Liver (tissue), 9 donors: ENCODE results near the gene GHRL. TPM values are rescaled to one million over a fixed set of nuclear protein-coding genes. Genes with fewer than 3 reads are reported as not detected.
"Not testable (repeated sequence)": the region's sequence is repeated elsewhere in the genome, so short reads cannot be mapped to it uniquely, and the experiment has no call there.

Source experiments
- DNase-seq: peaks from one replicate; pipeline ENCODE4 v3.0.0-alpha.2; 2017; ENCODE audit warnings: low spot score
- H3K27ac ChIP-seq, 2 donors: one replicate each; pipeline ENCODE4 v1.7.0; 2013; ENCODE audit warnings: inconsistent platforms in 2 of 2, low read length in 2 of 2, control low read depth in 1 of 2, low read depth in 1 of 2, mild to moderate bottlenecking in 1 of 2
- H3K27me3 ChIP-seq, 4 donors: one replicate each; pipeline versions ENCODE4 v1.6.1 to v1.7.0; 2013; ENCODE audit warnings: low read length in 3 of 4, inconsistent platforms in 1 of 4, mild to moderate bottlenecking in 1 of 4, moderate library complexity in 1 of 4; ENCODE audit not compliant: control insufficient read depth in 4 of 4, insufficient read depth in 4 of 4
- H3K36me3 ChIP-seq, 4 donors: one replicate each; pipeline versions ENCODE4 v1.6.1 to v1.7.0; 2013; ENCODE audit warnings: low read length in 3 of 4, mild to moderate bottlenecking in 3 of 4, low read depth in 1 of 4, moderate library complexity in 1 of 4; ENCODE audit not compliant: control insufficient read depth in 4 of 4, insufficient read depth in 3 of 4
- H3K4me1 ChIP-seq, 4 donors: one replicate each; pipeline versions ENCODE4 v1.6.1 to v1.7.0; 2013; ENCODE audit warnings: low read length in 3 of 4, mild to moderate bottlenecking in 3 of 4, moderate library complexity in 1 of 4; ENCODE audit not compliant: control insufficient read depth in 4 of 4, insufficient read depth in 4 of 4
- H3K4me3 ChIP-seq, 3 donors: one replicate each; pipeline versions ENCODE4 v1.6.1 to v1.7.0; 2013; ENCODE audit warnings: low read length in 3 of 3, control low read depth in 1 of 3, low read depth in 1 of 3, mild to moderate bottlenecking in 1 of 3
- H3K9ac ChIP-seq, 2 donors: one replicate each; pipeline ENCODE4 v1.7.0; 2013; ENCODE audit warnings: low read length in 2 of 2, mild to moderate bottlenecking in 2 of 2, moderate library complexity in 2 of 2, control low read depth in 1 of 2, low read depth in 1 of 2
- H3K9me3 ChIP-seq, 4 donors: one replicate each; pipeline versions ENCODE4 v1.6.1 to v1.7.0; 2013; ENCODE audit warnings: low read length in 3 of 4; ENCODE audit not compliant: control insufficient read depth in 4 of 4
- ATF3 ChIP-seq: IDR thresholded peaks from 2 replicates; pipeline ENCODE4 v1.6.1; 2016; ENCODE audit warnings: antibody characterized with exemption
- CTCF ChIP-seq: fragments of 150-350 bp; IDR thresholded peaks from 2 replicates; pipeline ENCODE4 v1.5.1; 2017; ENCODE audit warnings: improper control_type of control experiment, low read depth, low read length; ENCODE audit not compliant: missing input control
- EGR1 ChIP-seq, 2 donors: IDR thresholded peaks; 2 replicates each; pipeline ENCODE4 v1.6.1; 2016 to 2018; ENCODE audit warnings: antibody characterized with exemption in 2 of 2, low read depth in 2 of 2
- GABPA ChIP-seq, 2 donors: IDR thresholded peaks in 1 of 2; conservative IDR thresholded peaks in 1 of 2; 2 replicates each; pipeline ENCODE4 v1.6.1; 2016; ENCODE audit warnings: antibody characterized with exemption in 2 of 2, mild to moderate bottlenecking in 1 of 2, moderate library complexity in 1 of 2
- HNF4A ChIP-seq, 2 donors: conservative IDR thresholded peaks; 2 replicates each; pipeline ENCODE4 v1.6.1; 2016; ENCODE audit warnings: antibody characterized with exemption in 2 of 2, mild to moderate bottlenecking in 2 of 2
- HNF4G ChIP-seq: IDR thresholded peaks from 2 replicates; pipeline ENCODE4 v1.6.1; 2016; ENCODE audit warnings: antibody characterized with exemption
- NR2F2 ChIP-seq: IDR thresholded peaks from 2 replicates; pipeline ENCODE4 v1.6.1; 2016; ENCODE audit warnings: antibody characterized with exemption
- RAD21 ChIP-seq, 2 donors: IDR thresholded peaks; 2 replicates each; pipeline ENCODE4 v1.6.1; 2016; ENCODE audit warnings: antibody characterized with exemption in 2 of 2, mild to moderate bottlenecking in 2 of 2
- RXRA ChIP-seq, 2 donors: IDR thresholded peaks; 2 replicates each; pipeline ENCODE4 v1.6.1; 2017 to 2018; ENCODE audit warnings: antibody characterized with exemption in 2 of 2, mild to moderate bottlenecking in 1 of 2
- YY1 ChIP-seq: IDR thresholded peaks from 2 replicates; pipeline ENCODE4 v1.6.1; 2016; ENCODE audit warnings: antibody characterized with exemption, mild to moderate bottlenecking
- ZBTB33 ChIP-seq: IDR thresholded peaks from 2 replicates; pipeline ENCODE4 v1.6.1; 2016; ENCODE audit warnings: antibody characterized with exemption
- WGBS: extraction: QIAGEN DNeasy Blood & Tissue Kit; methylation state at CpG from one replicate; pipeline ENCODE4 v1.1.7; 2013; 5-methylcytosine and 5-hydroxymethylcytosine counted together
- polyA plus RNA-seq, 2 donors: library from polyadenylated mRNA; stranded (reverse) in 1 of 2; unstranded in 1 of 2; fragments of 200-250 nt in 1 of 2; fragments of >200 nt in 1 of 2; fragmentation: Nextera tagmentation in 1 of 2; extraction: Ambion mirVana in 1 of 2; gene quantifications; one replicate each; pipeline versions ENCODE4 v1.2.1 to v1.2.3, GENCODE V29; 2013 to 2015
- total RNA-seq, 2 donors: library from RNA; depleted of rRNA; stranded (reverse); fragments of >200 nt; gene quantifications; one replicate each; pipeline ENCODE4 v1.2.3, GENCODE V29; 2014
- donor health status: healthy.
- donor health status: healthy.
- donor health status: healthy.
- donor health status: healthy.
- donor health status: healthy.

GHRL gene
- total and polyA plus RNA-seq, 4 donors = 0.08 to 1.3 (median 0.27) TPM

GRCh38 chr3:10268116-10268515, 24.6 kb downstream of the GHRL start:
- no peak for TF ChIP-seq RAD21 (IDR thresholded peaks at IDR 0.05)
- Histone ChIP-seq H3K4me1 (peaks cover 0 to 13% (median 8%) of the 10 kb centered on the region in 4 donors), H3K9me3 (no peaks in the 10 kb centered on the region), H3K27me3 (no peaks in the 10 kb centered on the region), H3K27ac (no peak overlapping the region), H3K36me3 (peaks cover 7 to 20% (median 13%) of the 10 kb centered on the region in 4 donors), H3K4me3 (no peak overlapping the region), H3K9ac (no peak overlapping the region)
- no peak for DNase-seq

GRCh38 chr3:10266936-10267335, 25.8 kb downstream of the GHRL start:
- H3K9me3 ChIP-seq, DNase-seq, H3K9ac ChIP-seq, H3K27me3 ChIP-seq, H3K4me1 ChIP-seq, H3K27ac ChIP-seq, H3K4me3 ChIP-seq: not testable (repeated sequence)
- peaks cover 4 to 20% (median 13%) of the 10 kb centered on the region in 4 donors for H3K36me3 ChIP-seq
- 93% methylated on average over 7 of the region's 7 CpGs for WGBS

GRCh38 chr3:10265833-10266232, 26.9 kb downstream of the GHRL start:
- peaks cover 4 to 20% (median 13%) of the 10 kb centered on the region in 4 donors for H3K36me3 ChIP-seq
- H3K9ac ChIP-seq = no peak overlapping the region
- H3K27ac ChIP-seq = no peak overlapping the region
- H3K4me1 ChIP-seq = peaks cover 0 to 9% (median 7%) of the 10 kb centered on the region in 4 donors
- no peaks in the 10 kb centered on the region for H3K9me3 ChIP-seq
- H3K4me3 ChIP-seq = no peak overlapping the region
- DNase-seq = no peak
- H3K27me3 ChIP-seq = no peaks in the 10 kb centered on the region
- TF ChIP-seq RAD21 (IDR thresholded peaks at IDR 0.05) (no peak), GABPA (IDR thresholded peaks at IDR 0.05 in 1 of 2, conservative IDR thresholded peaks at IDR 0.05 in 1 of 2) (no peak), ZBTB33 (no peak), RXRA (IDR thresholded peaks at IDR 0.05) (no peak), ATF3 (no peak), NR2F2 (no peak), EGR1 (IDR thresholded peaks at IDR 0.05; ENCODE audit: low read depth in 2 of 2) (no peak), HNF4A (conservative IDR thresholded peaks at IDR 0.05) (no peak)
- 65% methylated on average over 2 of the region's 2 CpGs for WGBS

GRCh38 chr3:10263646-10264363, 28.9 kb downstream of the GHRL start:
- DNase-seq = peak; percentile 43
- H3K27ac ChIP-seq = no peak overlapping the region
- peak overlapping the region in 1 of 2 donors; percentile 43 for H3K9ac ChIP-seq
- H3K4me3 ChIP-seq = no peak overlapping the region
- H3K4me1 ChIP-seq = peaks cover 0 to 9% (median 7%) of the 10 kb centered on the region in 4 donors
- WGBS = 71% methylated on average over 12 of the region's 12 CpGs
- peaks cover 0 to 21% (median 15%) of the 10 kb centered on the region in 4 donors for H3K36me3 ChIP-seq
- no peaks in the 10 kb centered on the region for H3K27me3 ChIP-seq
- no peaks in the 10 kb centered on the region for H3K9me3 ChIP-seq
- no peak for TF ChIP-seq RXRA (IDR thresholded peaks at IDR 0.05)
- peak; percentile 11 to 58 for TF ChIP-seq RAD21 (IDR thresholded peaks at IDR 0.05)
- TF ChIP-seq NR2F2 = no peak
- no peak for TF ChIP-seq YY1
- no peak for TF ChIP-seq HNF4G
- TF ChIP-seq CTCF = peak; percentile 40
- peak in 1 of 2 donors; percentile 82 for TF ChIP-seq EGR1 (IDR thresholded peaks at IDR 0.05; ENCODE audit: low read depth in 2 of 2)
- TF ChIP-seq ZBTB33 = no peak
